Eye (tissue), 1 donor: ENCODE measurements around the gene TBX1.
A peak's percentile ranks its signal among the peaks of the same experiment; 100 is the strongest.

Experiments used
- DNase-seq: peaks from one replicate; pipeline ENCODE4 v3.0.0-alpha.2; 2015

TBX1 gene

DNA sequence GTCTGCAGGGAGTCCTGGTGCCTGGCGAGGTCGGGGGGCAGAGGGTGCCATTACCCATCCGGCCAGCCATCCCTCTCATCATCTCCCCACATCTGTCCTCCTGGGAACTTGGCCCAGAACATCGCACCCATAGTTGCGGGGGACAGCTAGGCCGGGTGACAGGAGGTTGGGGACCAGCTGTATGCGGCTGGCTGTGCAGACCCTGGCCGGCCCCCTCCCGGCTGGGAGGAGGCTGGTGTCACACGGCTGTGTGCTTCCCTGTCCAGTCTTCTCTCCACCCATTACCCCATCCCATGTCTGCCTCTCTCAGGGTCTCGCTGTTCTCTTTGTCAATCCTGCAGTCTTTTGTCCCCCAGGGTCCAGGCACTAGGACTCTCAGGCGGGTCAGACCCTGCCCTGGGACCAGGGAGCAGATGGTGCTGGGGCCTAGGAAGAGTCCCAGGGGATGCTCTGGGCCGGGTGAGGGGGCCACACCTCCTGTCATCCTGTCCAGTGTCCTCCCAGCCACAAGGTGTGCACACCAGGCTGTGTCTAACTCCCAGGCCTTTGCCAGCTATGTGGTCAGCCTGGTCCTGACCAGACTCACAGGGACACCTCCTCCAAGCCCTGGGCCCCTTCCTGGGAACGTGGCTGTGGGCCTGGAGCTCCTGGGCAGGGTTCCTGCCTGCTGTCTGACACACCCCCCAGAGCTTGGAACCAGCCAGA lies 6.4 kb upstream of the TBX1 start:
- no peak for DNase-seq

DNA sequence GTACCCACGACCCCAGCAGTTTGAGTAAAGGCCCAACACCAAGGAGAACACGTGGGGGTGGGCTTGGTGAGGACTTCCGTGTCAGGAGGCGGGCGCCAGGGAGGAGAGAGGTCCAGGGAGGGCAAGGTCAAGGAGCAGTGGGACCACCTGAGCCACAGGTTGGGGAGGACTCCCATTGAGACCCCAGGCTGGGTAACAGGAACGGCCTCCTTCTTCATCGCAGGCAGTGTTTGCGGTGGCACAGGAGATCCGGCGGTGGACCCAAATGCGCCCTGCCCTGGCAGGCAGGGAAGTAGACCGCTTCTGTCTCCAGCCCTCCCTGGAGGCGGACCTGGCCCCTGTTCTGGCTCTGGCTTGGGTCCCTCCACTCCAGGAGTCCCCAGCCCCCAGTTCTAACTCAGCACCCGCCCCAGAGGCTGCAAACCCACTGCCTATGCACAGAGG lies 5.9 kb upstream of the TBX1 start:
- peak; percentile 22 for DNase-seq

DNA sequence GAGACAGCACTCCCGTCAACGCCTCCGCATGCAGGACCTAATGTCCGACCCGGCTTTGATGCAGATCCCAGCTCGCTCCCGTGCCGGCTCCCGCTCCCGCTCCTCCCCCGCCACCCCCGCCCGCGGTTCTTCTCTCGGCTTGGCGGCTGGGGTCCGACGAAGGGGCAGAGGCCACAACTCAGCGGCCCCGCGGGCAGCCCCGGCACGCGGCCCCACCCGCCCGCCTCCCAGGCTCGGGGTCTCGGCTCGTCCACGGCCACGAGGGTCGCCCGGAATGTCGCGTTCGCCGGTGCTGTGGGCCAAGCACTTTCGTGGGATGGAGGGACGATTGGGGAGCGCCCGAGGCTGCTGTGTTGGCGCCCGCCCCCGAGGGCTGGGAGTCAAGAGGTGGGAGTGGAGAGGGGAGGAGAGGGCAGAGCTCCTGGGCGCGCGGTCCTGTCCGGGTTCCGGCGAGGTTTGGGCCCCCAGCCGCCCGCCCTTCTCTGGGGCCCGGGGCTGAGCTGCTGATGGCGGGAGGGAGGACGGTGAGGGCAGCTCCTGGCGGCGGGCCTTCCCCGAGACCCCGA lies 5.3 kb upstream of the TBX1 start:
- peak; percentile 49 for DNase-seq

DNA sequence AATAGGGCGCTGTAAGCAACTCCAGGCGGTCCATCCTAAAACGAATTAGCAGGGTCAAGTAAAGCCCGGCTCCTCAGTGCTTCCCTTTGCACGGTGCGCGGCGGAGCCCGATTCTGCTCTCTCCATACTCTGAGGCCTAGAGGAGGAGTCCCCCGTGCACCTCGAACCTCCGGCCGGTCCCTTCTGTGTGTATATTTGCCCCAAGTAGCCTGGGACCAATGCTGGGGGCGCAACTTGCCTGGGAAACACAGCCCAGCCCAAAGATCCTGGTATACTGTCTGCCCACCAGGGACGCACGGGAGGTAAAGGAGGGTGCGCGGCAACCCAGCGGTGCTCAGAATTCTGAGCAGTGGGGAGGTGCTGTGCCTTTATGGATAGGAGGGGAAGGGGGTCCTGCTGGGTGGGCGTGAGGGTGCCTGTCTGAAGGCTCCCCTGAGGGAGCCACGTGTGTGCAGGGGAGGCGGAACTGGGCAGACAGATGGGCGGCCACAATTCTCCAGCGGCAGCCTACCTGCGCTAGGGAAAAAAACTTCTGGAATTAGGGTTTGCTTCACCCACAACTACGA lies 4.8 kb upstream of the TBX1 start:
- DNase-seq: peak; percentile 53

- peak; percentile 46 for DNase-seq
These were observed 4.1 kb upstream of the TBX1 start for GRCh38 chr22:19756288-19757128.

DNA sequence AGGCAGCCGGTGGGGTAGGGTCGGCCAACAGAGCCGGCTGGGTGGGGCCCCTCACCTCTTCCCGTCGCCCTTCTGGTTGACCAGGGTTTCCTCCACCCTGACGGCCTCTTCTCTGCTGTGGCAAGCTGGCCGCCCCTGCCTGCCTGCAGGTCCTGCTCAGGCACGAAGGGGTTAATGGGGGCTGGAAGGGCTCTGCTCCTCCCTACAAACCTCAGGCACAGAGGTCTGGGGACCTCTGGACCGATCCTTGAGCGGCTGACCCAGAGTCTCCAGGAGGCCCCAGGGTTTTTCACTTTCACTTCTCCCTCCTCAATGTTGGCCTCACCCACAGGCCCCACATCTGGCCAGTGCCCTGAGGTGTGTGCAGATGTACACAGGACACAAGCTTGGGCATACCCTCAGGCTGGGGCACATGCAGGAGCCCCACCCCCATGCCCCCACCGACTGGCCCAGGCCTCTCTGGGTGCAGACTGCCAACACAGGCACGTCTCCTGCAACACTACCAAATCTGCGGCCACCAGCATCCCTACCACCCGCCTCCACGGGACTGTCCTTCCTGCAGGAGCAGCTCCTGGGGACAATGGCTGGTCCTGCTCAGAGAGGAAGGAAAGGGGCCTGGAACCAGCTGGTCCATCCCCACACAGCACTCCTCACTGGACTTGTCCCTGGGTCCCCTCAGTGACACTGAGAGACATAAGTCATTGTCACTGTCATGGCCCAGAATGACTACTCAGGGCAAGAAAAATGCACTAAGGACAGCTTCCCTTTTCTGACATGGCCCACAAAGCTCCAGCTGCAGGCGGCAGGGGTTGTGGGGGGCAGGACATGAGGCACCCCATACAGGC lies 3.2 kb upstream of the TBX1 start:
- no peak for DNase-seq

DNA sequence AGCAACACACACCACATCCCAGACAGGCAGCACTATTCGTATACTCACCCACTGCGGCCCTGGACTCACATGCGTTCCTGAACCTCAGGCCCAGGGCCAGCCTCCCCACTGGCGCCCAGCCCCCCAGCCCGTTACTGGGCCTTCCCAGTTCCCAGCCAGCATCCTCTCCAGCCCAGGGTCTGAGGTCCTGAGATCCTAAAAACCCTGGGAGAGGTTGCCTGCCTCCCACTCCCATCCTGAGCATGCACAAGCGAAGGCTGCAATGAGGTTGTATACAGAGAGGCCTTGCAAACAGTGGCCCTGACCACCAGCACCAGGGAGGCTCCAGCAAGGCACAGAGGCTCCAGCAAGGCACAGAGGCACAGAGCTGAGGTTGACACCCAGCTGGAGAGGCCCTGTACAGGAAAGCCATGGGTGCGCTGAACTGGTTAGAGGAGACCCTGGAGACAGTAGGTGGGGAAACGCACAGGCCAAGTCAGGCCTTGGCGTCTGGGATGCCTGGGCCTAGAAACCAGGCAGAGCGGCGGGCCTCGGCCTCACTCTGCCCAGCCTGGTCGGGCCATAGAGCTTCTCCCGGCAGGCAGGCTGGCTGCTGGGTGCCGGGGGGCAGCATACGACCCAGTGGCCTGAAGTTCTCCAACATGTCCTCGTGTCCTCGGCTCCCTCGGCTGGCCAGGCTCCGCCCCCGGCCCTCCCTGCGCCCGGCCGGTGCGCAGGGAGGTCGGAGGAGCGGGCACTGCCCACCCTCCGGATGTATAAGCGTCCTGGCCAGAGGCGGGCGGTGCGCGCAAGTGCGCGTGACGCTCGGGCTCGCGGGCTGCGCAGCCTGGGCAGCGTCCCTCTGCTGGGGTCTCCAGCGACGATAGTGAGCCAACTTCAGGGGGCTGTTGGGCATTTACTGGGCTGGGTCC lies 2.3 kb upstream of the TBX1 start:
- no peak for DNase-seq

GRCh38 chr22:19758896-19759426 lies 1.6 kb upstream of the TBX1 start:
- DNase-seq: no peak

DNA sequence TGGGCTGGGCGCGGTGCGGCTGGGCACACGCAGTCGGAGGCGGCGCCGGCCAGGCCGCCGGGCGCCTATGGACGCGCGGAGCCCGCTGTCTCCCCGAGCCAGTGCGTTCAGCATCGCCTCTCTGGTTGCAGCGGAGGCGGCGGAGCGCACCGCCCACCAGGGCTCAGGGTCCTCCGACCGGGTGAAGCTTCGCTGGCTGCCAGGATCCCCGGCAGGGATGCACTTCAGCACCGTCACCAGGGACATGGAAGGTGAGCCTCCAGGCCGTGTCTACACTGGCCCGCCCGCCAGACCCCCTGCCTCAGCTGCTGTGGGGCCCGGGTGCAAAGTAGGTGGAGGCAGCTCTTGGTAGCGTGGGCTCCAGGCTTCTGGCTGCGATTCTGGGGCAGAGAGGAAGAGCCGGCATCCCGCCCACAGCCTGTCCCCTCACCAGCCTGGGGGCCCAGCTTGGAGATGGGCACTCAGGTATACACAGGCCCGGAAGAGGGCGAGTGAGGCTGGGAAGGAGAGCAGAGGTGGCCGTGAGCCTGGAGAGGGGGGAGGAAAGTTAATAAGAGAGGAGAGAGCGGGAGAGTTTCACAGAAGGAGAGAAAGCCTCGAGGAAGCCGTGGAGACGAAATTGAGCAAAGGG lies 1.0 kb upstream of the TBX1 start:
- peak; percentile 59 for DNase-seq

DNA sequence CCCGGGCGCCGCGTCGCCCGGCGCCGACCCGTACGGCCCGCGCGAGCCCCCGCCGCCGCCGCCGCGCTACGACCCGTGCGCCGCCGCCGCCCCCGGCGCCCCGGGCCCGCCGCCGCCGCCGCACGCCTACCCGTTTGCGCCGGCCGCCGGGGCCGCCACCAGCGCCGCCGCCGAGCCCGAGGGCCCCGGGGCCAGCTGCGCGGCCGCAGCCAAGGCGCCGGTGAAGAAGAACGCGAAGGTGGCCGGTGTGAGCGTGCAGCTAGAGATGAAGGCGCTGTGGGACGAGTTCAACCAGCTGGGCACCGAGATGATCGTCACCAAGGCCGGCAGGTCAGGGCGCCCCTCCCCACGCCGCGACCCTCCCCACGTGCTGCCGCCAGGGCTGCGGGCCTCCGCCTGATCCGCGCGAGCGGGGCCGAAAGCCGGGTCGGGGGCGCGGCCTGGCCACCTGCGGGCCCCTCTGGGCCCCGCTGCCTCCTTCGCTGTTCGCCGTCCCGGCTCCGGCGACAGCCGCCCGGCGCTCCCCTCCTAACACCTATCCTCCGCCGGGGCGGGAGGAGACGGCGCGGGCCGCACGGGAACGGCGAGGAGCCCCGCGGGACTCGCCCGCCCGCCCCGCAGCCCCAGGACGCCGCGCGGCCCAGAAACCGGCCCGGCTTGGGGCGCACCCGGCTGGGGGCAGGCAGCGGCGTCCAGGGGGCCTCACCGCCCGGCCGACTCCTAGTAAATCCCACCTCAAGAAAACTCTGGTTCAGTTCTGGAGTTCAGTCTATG lies 560 bp downstream of the TBX1 start:
- DNase-seq: peak; percentile 41

DNA sequence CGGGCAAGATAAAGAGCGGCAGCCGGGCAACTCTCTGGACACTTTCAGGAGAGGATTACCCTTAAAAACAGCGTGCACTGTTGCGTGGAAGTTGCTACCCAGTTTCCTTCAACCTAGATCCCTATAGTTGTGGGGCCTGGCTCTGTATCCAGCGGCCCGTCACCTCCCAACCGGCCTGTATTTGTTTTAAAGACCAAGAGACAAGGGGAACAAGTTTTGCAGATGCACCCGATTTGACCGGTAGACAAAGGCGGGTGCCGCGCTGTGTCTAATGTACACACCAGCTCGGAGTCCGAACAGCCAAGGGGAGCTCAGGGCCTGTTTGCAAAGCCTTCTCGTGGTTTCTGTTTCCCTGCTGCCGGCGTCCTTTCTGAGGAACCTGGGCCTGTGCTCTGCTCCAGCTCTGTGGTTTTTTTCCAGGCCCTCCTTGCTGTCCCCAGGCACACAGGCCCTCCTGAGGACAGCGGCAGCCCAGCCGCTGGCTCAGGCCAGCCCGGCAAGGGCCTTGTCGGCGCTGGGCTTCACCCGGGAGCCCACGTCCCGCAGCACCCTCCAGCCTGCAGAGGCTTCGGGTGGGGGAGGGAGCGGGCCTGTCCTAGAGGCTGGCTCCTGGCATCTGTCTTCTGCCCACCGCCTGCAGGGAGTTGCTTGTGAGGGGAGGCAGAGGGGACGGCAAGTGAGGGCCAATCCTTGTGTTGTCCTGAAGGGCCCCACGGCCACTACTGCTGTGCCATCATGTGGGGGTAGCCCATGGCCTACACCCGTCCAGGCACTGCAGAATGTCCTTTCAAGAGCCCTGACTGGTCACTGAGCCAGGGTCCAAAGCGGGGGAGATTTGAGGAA lies 1.4 kb downstream of the TBX1 start:
- DNase-seq: peak; percentile 56

DNA sequence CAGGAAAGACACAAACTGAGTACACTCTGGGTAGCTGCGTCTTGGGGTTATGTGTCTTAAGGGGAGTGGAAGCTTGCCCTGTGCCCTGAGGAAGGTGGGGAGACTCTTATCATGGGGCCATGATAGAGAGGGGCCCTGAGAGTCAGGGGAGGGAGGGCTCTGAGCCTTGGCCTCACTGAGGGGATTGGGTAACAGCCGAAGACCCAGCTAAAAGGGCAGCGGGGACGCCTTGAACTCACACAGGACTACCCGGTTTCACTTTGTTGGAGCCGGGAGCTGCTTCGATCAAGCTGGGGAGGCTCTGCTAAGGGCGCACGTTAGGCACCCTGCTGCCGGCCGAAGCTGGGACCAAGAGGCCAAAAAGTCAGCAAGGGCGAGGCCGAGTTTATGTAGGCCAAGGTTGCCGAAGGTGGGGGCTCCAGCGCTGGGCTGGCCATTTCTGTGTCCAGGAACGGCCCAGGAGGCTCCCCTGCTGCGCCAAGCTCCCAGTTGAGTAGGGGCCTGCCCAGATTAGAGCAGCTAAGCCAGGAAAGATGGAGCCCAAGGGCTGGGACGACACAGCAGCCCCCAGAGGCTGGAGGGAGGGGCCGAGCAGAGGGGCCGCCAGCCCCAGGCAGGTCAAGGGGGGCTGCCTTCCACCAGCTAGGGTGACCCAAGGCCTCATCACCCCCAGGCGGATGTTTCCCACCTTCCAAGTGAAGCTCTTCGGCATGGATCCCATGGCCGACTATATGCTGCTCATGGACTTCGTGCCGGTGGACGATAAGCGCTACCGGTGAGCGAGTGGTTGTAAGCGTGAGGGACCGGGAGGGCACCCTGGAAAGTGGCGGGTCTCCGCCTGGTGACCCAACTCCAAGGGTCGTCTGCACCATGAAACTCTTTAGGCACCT lies 2.2 kb downstream of the TBX1 start:
- no peak for DNase-seq

- DNase-seq: no peak
These were observed 3.1 kb downstream of the TBX1 start for GRCh38 chr22:19763458-19764298.

DNA sequence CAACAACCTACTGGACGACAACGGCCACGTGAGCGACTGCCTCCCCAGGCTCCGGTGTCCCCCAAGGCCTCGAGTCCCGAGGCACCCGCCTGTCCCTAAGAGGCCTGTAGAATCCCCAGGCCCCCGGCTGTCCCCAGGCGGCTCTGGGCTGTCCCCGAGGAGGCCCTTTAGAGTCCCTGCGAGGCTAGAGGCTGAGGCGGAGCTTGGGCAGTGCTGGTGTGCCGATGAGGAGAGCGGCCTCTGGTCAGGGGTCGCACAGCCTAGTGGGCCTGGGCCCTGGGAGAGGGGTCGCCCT lies 3.7 kb downstream of the TBX1 start:
- DNase-seq: no peak

- DNase-seq: no peak
These were observed 4.3 kb downstream of the TBX1 start for GRCh38 chr22:19764636-19765476.
